HG03432 (cell line): Measurements from ENCODE around the gene SYCP2.

Experiments
- ATAC-seq: cut with Tn5 transposase; IDR thresholded peaks from one replicate; pipeline ENCODE4 v1.9.1; 2021; ENCODE audit warnings: mild to moderate bottlenecking, moderate library complexity; ENCODE audit not compliant: unreplicated experiment

The SYCP2 gene

DNA sequence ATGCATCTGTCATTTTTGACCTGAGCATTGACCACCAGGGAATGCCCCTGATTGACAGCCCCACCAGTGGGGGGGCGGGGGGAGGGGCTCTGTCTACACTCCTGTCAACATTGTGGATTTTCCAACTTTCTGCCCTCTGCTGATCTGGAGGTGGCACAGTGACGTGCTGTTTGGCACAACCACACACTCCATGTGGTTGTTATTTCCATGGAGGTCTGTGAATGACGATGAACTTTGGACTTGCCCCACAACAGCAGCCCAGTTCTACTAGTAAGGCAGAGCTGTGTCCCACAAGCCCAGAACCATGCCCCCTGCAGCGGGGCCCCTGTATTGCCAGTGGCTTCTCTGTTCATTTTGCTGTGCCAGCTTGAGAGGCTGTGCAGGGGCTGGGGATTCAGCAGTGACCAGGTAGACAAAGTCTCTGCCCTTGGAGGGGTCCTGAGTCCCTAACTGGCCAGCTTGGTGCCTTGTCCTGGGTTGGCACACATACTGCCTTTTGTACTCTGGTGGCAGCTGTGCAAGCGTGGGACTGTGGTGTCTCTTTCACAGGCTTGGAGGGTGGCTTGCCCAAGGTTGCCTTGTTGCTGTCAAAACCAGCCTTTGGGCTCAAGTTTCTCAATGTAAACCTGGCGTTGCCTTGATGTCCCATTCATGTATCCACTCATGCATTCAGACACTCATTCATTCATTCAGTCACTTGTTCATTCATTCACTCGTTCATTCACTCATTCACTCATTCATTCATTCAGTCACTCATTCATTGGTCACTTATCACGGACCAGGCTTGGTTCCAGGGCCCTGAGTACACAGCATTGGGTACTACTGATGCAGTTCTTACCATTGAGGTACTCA lies 108.5 kb downstream of the SYCP2 start:
- no peak for ATAC-seq

DNA sequence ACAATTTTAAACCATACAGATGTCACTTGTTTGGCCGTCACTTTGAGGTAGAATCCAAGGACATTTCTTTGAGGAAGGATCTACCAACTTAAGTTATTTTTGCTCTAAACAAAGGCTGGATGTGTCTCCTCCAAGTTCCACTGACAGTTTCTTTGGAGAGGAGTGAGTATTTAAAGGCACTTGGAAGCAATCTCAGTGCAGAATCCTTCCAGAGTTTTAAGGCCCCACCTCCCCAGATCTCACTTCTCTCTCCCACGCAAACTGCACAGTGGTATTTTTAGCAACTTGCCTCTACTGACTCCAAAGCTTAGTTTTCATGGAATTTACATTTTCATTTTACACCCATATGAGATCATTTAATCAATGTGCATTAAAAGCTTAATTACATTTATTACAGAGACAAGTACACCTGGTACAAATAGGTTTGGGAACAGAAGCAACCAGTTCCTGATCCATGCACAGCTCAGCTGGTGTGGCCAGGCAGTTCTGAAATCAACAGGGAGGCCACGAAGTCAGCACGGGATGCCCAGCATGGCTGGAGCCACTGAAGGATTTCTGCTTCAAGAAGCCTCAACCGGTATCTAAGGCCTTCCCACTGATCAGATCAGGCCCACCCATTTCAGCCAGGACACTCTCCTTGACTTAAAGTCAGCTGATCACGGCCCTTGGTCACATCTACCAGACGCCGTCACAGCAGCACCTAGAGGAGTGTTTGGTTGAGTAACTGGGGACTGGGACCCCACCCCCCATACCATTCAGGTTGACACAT lies 109.8 kb downstream of the SYCP2 start:
- ATAC-seq = no peak

DNA sequence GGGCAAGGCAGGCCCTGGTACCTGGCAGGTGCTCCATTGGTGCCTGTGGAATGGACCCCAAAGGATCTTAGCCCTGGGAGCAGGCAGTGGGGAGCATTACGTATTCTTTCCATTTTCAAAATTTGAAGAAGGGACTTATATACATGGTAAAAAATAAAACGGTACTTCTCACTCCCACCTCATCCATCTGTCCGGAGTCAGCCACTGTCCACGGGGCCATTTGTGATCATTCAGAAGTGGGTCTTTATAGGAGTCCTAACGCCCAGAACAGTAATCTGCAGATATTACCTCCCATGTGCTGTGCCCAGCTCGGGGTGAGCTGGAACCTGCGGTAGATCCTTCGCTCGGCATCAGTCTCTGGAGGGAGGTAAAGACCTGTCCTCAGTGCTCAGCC lies 110.4 kb downstream of the SYCP2 start:
- no peak for ATAC-seq

DNA sequence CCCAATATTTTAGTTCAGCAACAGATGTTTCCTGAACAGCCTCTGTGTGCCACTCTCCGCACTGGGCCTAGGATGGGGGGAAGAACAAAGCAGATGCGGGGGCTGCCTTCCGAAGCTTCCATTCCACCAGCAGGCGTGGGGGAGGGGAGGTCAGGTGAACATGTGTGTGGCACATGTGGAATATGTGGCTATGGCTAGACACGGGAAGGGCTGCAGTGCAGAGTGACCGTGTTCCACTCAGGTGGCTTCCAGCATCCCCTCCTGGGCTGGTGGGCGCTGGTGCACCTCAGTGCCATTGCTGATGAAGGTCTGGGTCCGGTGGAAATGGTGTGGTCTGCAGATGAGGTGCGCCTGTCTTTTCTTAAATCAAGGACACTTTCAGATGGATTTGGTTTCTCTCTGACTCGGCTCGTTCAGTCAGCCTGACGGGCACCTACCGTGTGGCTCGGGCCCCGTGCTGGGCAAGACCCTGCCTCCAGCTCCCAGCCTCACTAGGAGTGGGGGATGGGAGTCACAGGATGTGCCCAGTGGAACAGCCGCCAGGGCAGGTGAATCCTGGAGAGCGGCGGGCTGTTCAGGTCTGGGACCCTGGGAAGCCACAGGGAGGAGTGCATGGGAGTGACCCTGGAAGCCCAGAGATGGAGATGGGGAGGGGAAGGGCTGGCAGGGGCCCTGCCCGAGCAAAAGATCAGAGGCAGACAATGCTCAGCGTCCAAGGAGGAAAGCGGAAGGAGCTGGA lies 111.0 kb downstream of the SYCP2 start:
- ATAC-seq = no peak

DNA sequence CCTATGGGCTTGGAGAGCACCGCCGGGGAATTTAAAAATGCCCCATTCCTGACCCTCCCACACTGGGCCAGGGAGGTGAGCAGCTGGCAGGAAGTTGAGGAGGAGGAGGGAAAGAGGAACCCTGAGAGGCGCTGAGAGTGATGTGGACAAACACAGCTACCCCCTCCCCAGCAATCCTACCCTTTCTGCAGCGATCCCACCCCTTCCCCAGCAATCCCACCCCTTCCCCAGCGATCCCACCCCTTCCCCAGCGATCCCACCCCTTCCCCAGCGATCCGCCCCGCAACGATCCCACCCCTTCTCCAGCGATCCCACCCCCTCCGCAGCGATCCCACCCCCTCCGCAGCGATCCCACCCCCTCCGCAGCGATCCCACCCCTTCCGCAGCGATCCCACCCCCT lies 111.6 kb downstream of the SYCP2 start:
- no peak for ATAC-seq

DNA sequence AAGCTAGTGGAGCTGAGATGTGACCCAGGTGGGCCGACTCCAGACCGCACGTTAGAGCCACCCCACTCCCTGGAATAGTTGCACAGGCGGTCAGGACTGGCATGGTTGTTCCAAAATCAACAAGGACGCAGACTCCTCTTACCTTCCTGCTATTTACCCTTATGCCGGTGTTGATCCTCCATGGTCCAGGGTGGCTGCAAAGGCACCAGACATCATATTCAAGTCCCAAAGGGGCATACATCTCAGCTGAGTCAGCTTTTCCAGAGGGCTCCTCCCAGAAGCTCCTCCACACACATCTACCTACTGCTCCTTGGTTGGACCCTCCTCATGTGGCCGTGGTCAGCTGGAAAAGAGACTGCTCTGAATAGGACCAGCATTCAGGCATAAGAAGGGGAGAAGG lies 112.2 kb downstream of the SYCP2 start:
- no peak for ATAC-seq

DNA sequence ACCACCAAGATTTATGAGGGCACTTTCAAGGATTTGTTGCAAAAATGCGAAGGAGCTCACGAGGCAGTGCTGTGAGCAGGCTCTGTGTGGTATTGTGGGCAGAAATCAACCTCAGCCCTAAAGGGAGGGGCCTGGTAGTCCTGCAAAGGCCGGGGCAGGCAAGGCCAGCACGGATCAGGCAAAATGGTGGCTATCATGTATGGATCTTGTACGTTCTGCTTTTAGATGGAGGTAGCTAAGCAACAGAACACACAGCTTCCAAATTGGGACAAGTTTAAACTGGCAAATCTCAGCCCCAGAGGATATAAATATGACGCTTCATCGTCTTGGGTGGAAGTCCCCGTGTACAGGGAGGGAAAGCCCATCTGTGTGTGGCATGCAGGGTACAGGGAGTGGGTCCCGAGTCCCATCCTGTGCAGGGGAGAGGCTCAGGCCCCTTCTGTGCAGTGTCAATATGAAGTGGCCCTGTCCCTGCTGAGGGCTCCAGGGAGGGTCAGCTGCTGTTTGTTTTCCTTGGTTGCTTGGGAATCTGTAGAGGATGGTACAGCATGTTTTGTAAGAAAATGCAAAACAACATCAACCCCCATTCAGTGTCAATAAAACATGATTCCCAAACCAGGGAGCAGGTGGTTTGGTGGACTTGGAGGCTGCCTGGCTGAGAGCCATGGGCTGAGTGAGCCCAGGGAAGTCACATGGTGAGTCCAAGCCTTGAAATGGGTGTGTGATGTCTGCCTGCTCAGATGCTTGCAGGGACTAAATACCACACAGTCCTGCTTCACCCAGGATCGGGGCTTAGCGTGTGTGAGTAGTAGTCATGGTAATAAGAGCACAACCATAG lies 113.0 kb downstream of the SYCP2 start:
- ATAC-seq = no peak

DNA sequence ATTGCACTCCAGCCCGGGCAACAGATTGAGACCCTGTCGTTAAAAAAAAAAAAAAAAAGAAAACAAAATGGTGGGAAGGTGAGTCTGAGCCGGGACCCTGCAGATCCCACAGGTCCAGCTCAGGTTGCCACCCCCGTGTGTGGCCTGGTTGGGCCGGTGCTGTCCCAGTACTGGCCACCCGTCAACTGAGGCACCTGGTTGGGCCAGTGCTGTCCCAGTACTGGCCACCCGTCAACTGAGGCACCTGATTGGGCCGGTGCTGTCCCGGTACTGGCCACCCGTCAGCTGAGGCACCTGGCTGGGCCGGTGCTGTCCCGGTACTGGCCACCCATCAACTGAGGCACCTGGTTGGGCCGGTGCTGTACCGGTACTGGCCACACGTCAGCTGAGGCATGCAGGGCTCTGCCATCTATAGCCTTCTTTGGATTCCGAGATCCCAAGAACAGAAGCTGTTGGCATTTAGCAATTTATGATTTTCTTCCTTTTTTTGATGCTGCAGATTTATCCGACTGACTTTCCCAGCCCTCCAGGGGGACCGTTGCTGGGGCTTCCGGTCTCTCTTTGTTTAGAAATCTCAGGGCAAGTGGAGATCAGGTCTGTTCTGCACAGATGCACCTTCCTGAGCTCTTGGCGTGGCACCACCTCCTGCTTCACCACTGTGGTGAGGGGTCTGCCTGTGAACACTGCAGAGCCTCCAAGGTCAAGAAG lies 113.8 kb downstream of the SYCP2 start:
- no peak for ATAC-seq

DNA sequence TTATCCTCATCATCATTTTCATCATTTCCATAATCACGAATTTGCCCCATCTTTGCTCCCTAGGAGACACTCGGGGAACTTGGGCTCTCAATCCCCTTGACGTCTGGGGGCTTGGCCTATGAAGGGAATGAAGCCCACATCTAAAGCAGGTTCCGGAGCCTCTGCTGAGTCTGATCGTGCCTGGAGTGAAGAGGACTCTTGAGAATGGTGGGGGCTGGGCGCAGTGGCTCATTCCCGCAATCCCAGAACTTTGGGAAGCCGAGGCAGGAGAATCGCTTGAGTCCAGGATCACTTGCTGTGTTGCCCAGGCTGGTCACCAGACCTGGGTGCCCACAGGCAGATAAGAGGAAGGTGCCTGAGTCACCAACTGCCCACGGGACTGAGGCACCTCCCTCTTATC lies 114.5 kb downstream of the SYCP2 start:
- ATAC-seq = no peak

DNA sequence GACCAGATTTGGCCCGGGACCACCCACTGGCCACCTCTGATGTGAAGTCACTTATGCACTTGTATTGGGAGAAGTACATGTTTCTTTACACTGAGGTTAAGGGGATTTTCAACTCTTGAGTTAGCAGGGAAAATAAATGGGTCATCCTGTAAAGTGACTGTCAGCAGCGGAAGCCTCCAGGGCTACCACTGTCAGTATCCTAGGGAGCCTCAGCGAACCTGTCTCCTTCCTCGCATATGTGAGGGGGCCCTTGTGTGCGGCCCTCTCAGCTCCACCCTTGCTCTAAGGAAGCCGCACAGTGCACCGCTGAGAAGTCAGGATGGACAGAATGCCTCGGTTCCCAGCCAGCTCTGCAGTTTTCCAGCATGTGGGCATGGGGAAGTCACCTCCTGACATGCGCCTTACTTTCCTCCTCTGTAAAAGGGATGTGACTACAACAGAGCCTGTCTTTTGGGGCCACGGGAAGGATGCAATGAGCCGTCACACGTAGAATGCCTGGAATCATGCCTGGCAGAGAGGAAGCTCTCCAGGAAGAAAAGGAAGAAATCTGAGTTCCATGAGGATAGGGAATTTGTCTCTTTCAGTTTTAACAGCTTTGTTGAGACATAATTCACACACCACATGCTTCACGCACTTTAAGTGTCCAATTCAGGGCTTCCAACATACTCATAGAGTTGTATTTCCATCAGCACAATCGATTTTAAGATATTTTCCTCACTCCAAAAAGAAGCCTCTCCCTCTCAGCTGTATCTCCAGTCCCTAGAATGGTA lies 115.4 kb downstream of the SYCP2 start:
- no peak for ATAC-seq

DNA sequence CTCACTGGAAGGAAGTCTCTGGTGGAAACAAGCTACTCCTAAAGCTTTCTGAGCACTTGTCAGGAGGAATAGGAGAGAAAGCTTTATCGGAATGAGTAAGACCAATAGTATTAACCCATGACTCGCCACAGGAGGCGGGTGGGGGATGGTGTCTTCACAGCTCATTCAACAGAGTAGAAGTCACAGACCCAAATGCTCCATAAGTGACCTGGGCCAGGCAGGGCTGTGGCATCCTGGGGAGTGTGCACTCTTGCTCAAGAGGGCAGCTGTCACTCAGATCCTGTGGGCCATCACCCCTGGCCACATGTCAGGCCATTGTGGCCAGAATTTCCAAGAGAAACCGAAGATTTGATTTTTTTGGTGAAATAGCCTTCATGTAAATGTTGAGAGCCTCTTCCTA lies 116.0 kb downstream of the SYCP2 start:
- ATAC-seq = no peak

DNA sequence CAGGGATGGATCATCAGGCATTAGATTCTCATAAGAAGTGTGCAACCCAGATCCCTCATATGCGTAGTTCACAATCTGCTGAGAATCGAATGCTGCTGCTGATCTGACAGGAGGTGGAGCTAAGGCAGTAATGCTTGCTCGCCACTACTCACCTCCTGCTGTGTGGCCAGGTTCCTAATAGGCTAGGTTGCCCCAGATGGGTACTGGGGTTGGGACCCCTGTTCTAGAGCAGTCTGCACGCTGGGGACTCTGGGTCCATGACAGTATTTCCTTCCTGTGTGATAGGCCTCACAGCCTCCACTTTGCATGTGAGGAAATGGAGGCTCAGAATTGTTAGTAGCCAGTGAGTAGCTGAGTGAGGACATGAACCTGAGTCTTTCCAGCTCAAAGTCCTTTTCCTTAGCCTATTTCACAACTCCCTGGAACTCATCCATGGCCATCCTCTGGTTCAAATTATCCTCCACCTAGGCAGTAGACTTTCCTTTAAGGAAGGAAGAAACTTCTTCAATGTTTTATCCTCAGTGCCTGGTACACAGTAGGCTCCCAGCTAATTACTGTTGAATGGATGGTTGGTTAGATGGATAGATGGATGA lies 117.2 kb downstream of the SYCP2 start:
- no peak for ATAC-seq

DNA sequence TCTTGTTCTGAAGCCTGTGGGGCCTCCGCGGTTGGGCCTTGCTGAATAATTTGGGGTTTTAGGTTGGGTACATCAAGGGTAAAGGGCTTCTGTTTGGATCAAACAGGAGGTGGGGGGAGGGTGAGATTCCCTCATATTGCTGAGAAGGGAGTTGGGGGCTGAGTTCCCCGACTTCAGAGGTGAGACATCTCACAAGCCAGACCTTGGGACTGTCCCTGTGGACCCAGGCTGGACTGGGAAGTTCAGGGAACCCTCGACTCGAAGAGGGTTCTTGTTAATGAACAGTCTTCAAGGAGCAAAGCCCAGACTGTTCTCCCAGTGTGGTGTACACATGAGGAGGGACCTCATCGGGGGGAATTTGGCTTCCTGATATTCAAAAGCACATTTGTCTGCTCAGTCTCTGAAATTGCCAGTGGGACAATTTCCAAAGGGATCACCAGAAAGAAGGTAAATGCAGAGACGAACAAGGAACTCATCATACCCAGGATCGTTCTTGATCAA lies 118.5 kb downstream of the SYCP2 start:
- ATAC-seq = no peak

DNA sequence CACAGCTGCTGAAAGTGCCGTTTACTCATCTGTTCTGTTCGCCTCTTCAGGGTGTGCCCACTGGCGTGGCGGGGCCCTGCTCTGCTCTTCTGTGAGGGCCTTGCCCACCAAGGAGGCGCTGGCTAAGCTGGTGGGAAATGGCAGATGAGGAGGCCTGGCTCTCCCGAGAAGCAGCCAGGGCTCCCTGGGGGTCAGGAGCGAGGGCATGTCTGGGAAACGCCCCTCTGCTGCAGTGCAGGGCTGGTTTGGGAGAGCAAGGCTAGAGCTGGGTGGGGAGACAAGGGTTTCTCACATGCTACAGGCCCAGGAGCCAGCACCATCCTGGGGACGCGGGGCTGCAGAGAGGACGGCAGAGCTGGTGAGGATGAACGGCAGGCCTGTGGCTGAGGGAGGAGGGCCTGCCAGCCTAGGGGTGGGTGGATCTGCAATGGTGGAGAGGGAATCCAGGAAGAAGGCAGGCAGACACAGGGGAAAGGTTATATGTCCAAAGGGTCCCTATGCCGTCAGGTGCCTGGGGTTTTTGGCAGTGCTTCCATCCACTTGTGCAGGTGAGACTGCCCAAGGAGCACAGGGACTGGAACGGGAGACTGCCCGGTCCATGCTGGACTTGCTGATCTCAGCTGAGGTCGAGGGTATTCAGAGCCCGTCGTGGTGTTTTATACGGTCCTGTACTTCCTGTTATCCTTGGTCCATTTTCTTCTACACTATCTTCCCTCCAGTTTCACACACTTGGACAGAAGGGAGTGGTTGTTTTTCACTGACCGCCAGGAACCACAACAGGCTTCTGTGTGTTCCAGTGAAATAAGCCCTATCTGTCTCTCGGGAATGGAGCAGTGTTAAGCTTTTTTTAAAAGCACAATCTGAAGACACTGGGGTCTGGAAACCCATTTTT lies 119.2 kb downstream of the SYCP2 start:
- ATAC-seq = no peak
